HFFc6 (cell line): ENCODE data around the gene GULP1. TPM values are rescaled to one million over a fixed set of nuclear protein-coding genes. Genes with fewer than 3 reads are reported as not detected.
A peak's percentile ranks its signal among the peaks of the same experiment; 100 is the strongest.

Experiments
- DNase-seq: peaks from one replicate; pipeline ENCODE4 v3.0.0-alpha.2; 2018
- H3K27ac Mint-ChIP-seq: 2 replicates; pipeline ENCODE4 v1.8.0; 2020; ENCODE audit warnings: mild to moderate bottlenecking, mixed read lengths
- H3K27me3 Mint-ChIP-seq: 2 replicates; pipeline ENCODE4 v1.8.0; 2021; ENCODE audit warnings: mild to moderate bottlenecking, moderate library complexity, mixed read lengths; ENCODE audit not compliant: insufficient read depth
- H3K36me3 Mint-ChIP-seq: 2 replicates; pipeline ENCODE4 v1.8.0; 2021; ENCODE audit warnings: low read depth, mixed read lengths
- H3K4me1 Mint-ChIP-seq: 2 replicates; pipeline ENCODE4 v1.8.0; 2020; ENCODE audit warnings: low read depth, mixed read lengths
- H3K4me3 Mint-ChIP-seq: 2 replicates; pipeline ENCODE4 v1.8.0; 2020; ENCODE audit warnings: mild to moderate bottlenecking, moderate library complexity, mixed read lengths
- H3K9me3 Mint-ChIP-seq: 2 replicates; pipeline ENCODE4 v1.8.0; 2020; ENCODE audit warnings: mild to moderate bottlenecking, mixed read lengths
- CTCF ChIP-seq: fragments of 200-600 bp; sonication (generic); IDR thresholded peaks from 2 replicates; pipeline ENCODE4 v1.5.0; 2021; ENCODE audit warnings: antibody characterized with exemption, mild to moderate bottlenecking
- total RNA-seq, 6 experiments: library from RNA; stranded (reverse); fragmentation: NEBNext Ultra II Directional; extraction: Animal tissue kit (Norgen Biotek cat#: 25700); gene quantifications; 2 replicates in 1 of 6; 3 replicates in 5 of 6; pipeline ENCODE4 v1.2.3, GENCODE V29; 2021

Gene GULP1
- total RNA-seq, 6 experiments from 2014 or later = 33.3 to 76.1 (median 63.9) TPM

GRCh38 chr2:188309364-188309763 is 17.7 kb downstream of the GULP1 start:
- peaks cover 7% of the 10 kb centered on the region for H3K9me3 Mint-ChIP-seq
- peaks cover 3% of the 10 kb centered on the region; the same call in 1 of the 2 replicates for H3K27me3 Mint-ChIP-seq
- H3K4me3 Mint-ChIP-seq = no peak overlapping the region
- no peak for TF ChIP-seq CTCF
- DNase-seq = no peak
- H3K4me1 Mint-ChIP-seq = peaks cover 58% of the 10 kb centered on the region
- peaks cover 38% of the 10 kb centered on the region for H3K36me3 Mint-ChIP-seq
- H3K27ac Mint-ChIP-seq = no peak overlapping the region

GRCh38 chr2:188314314-188315054 is 22.8 kb downstream of the GULP1 start:
- H3K27ac Mint-ChIP-seq = peak overlapping the region; percentile 86
- TF ChIP-seq CTCF = no peak

GRCh38 chr2:188315750-188316149 is 24.1 kb downstream of the GULP1 start:
- Mint-ChIP-seq H3K4me1 (peaks cover 68% of the 10 kb centered on the region), H3K27me3 (no peaks in the 10 kb centered on the region; the same call in 1 of the 2 replicates), H3K9me3 (peaks cover 7% of the 10 kb centered on the region), H3K36me3 (peaks cover 51% of the 10 kb centered on the region), H3K27ac (no peak overlapping the region; the same call in 1 of the 2 replicates), H3K4me3 (no peak overlapping the region)
- DNase-seq = no peak
- no peak for TF ChIP-seq CTCF

More at GRCh38 chr2:188314314-188315054, 22.8 kb downstream of the GULP1 start:
- peak overlapping the region; percentile 72 for H3K4me3 Mint-ChIP-seq
- peak; percentile 57 for DNase-seq
- H3K27me3 Mint-ChIP-seq = peaks cover 3% of the 10 kb centered on the region; the same call in 1 of the 2 replicates
- peaks cover 49% of the 10 kb centered on the region for H3K36me3 Mint-ChIP-seq
- peaks cover 68% of the 10 kb centered on the region for H3K4me1 Mint-ChIP-seq
- peaks cover 7% of the 10 kb centered on the region for H3K9me3 Mint-ChIP-seq

GRCh38 chr2:188316342-188316741 is 24.7 kb downstream of the GULP1 start:
- TF ChIP-seq CTCF = no peak
- H3K36me3 Mint-ChIP-seq = peaks cover 55% of the 10 kb centered on the region
- peaks cover 7% of the 10 kb centered on the region for H3K9me3 Mint-ChIP-seq
- H3K27me3 Mint-ChIP-seq = no peaks in the 10 kb centered on the region; the same call in 1 of the 2 replicates
- H3K4me3 Mint-ChIP-seq = no peak overlapping the region
- H3K27ac Mint-ChIP-seq = no peak overlapping the region; the same call in 1 of the 2 replicates
- DNase-seq = no peak
- H3K4me1 Mint-ChIP-seq = peaks cover 73% of the 10 kb centered on the region

- TF ChIP-seq CTCF = no peak
- no peaks in the 10 kb centered on the region; the same call in 1 of the 2 replicates for H3K27me3 Mint-ChIP-seq
- DNase-seq = no peak
- H3K36me3 Mint-ChIP-seq = peaks cover 55% of the 10 kb centered on the region
- no peak overlapping the region for H3K27ac Mint-ChIP-seq
- H3K9me3 Mint-ChIP-seq = peaks cover 7% of the 10 kb centered on the region
- no peak overlapping the region for H3K4me3 Mint-ChIP-seq
- H3K4me1 Mint-ChIP-seq = peaks cover 74% of the 10 kb centered on the region
Observed at GRCh38 chr2:188316791-188317423, 25.2 kb downstream of the GULP1 start.
